HepG2 (cell line): ENCODE measurements around the gene CLEC11A. TPM values are rescaled to one million over a fixed set of nuclear protein-coding genes. Genes with fewer than 3 reads are reported as not detected.

Experiments
- ATAC-seq: fragments of 200-7000 bp; cut with Tn5 transposase; 3 replicates; pipeline ENCODE4 v1.9.1; 2020; ENCODE audit warnings: mild to moderate bottlenecking, moderate library complexity
- BruUV-seq: library from RNA; stranded (reverse); fragments of 400-500 nt; replicated peaks from 2 replicates; lab custom pipeline; 2021; lab: Mats Ljungman, UMichigan
- CTCF ChIA-PET: fragments of 300-600 bp; formaldehyde crosslinking; extraction: SDS; loops from one replicate; lab custom pipeline; 2021; ENCODE audit warnings: low total read pairs, inconsistent platforms, low intra/inter-chr PET ratio; lab: Yijun Ruan, JAX
- POLR2A ChIA-PET: fragments of 350-600 bp; sonication (Branson Sonifier 250); formaldehyde crosslinking; loops from one replicate; lab custom pipeline; 2020; ENCODE audit warnings: antibody characterized with exemption, inconsistent platforms; lab: Yijun Ruan, JAX
- DNase-seq: peaks from one replicate; pipeline ENCODE4 v3.0.0-alpha.2; 2015; ENCODE audit warnings: low spot score
- FAIRE-seq: peaks from 3 replicates; lab custom pipeline; 2011; peaks lifted over from hg19 to GRCh38; lab: Jason Lieb, UNC
- H2AFZ ChIP-seq: one replicate; pipeline ENCODE4 v1.6.1; 2011; ENCODE audit warnings: low read length, inconsistent platforms
- H3K27ac ChIP-seq: fragments of 300-600 bp; 3 replicates; pipeline ENCODE4 v1.8.0; 2011; ENCODE audit warnings: mixed run types, mild to moderate bottlenecking, mixed read lengths, low read length, inconsistent platforms; ENCODE audit not compliant: insufficient read depth; ENCODE audit errors: extremely low read length
- H3K27me3 ChIP-seq, 2 experiments: fragments of 200-600 bp in 1 of 2; 2 replicates in 1 of 2; 3 replicates in 1 of 2; pipeline versions ENCODE4 v1.6.0 to v1.8.0; 2011; ENCODE audit warnings: low read length in 2 of 2, mild to moderate bottlenecking in 2 of 2, moderate library complexity in 2 of 2, inconsistent platforms in 1 of 2; ENCODE audit not compliant: insufficient read depth in 2 of 2, control insufficient read depth in 1 of 2
- H3K36me3 ChIP-seq, 2 experiments: fragments of 200-600 bp in 1 of 2; replicated peaks in 1 of 2; 2 replicates in 1 of 2; 3 replicates in 1 of 2; pipeline versions ENCODE4 v1.5.1 to v1.8.0; 2011; ENCODE audit warnings: low read length in 2 of 2, inconsistent platforms in 1 of 2; ENCODE audit not compliant: insufficient read depth in 2 of 2, control insufficient read depth in 1 of 2
- H3K4me1 ChIP-seq: 2 replicates; pipeline ENCODE4 v1.5.1; 2012; ENCODE audit warnings: low read length, inconsistent platforms; ENCODE audit not compliant: insufficient read depth
- H3K4me2 ChIP-seq: 2 replicates; pipeline ENCODE4 v1.6.0; 2011; ENCODE audit warnings: low read depth, low read length, inconsistent platforms
- H3K4me3 ChIP-seq, 3 experiments: fragments of 200-600 bp in 1 of 3; sonication (generic), shearing (Covaris generic) in 1 of 3; replicated peaks in 1 of 3; 2 replicates each; pipeline ENCODE4 v1.5.1; 2011 to 2016; ENCODE audit warnings: low read length in 3 of 3, inconsistent platforms in 2 of 3, low read depth in 2 of 3, mild to moderate bottlenecking in 2 of 3, control low read depth in 1 of 3, mixed read lengths in 1 of 3; ENCODE audit not compliant: insufficient read depth in 1 of 3
- H3K79me2 ChIP-seq: one replicate; pipeline ENCODE4 v1.6.1; 2011; ENCODE audit warnings: low read length, inconsistent platforms; ENCODE audit not compliant: insufficient read depth
- H3K9ac ChIP-seq: 2 replicates; pipeline ENCODE4 v1.6.0; 2011; ENCODE audit warnings: mild to moderate bottlenecking, low read depth, low read length, inconsistent platforms; ENCODE audit not compliant: insufficient read depth
- H3K9me3 ChIP-seq: 2 replicates; pipeline ENCODE4 v1.5.1; 2012; ENCODE audit warnings: mild to moderate bottlenecking, low read length
- H4K20me1 ChIP-seq: 2 replicates; pipeline ENCODE4 v1.6.0; 2011; ENCODE audit warnings: inconsistent platforms, mild to moderate bottlenecking, low read length, moderate library complexity; ENCODE audit not compliant: insufficient read depth
- HES4 ChIP-seq: sonication (generic); formaldehyde crosslinking; IDR thresholded peaks from 2 replicates; pipeline ENCODE4 v1.9.0; 2021; ENCODE audit warnings: mild to moderate bottlenecking, missing genetic modification reagents, borderline replicate concordance
- ISX ChIP-seq: sonication (generic); formaldehyde crosslinking; conservative IDR thresholded peaks from 2 replicates; pipeline ENCODE4 v1.5.0; 2020; ENCODE audit warnings: missing genetic modification reagents
- JDP2 ChIP-seq: sonication (generic); formaldehyde crosslinking; IDR thresholded peaks from 2 replicates; pipeline ENCODE4 v1.8.1; 2022; ENCODE audit warnings: missing genetic modification reagents, borderline replicate concordance
- KLF9 ChIP-seq: IDR thresholded peaks from 2 replicates; pipeline ENCODE4 v1.6.1; 2016; ENCODE audit warnings: low read depth
- MAFK ChIP-seq, 2 experiments: IDR thresholded peaks in 1 of 2; conservative IDR thresholded peaks in 1 of 2; 2 replicates each; pipeline ENCODE4 v1.6.1; 2011; ENCODE audit warnings: improper control_type of control experiment in 2 of 2, low read length in 2 of 2
- MYC ChIP-seq: sonication (generic); formaldehyde crosslinking; IDR thresholded peaks from 2 replicates; pipeline ENCODE4 v1.9.0; 2021; ENCODE audit warnings: missing genetic modification reagents, borderline replicate concordance
- PAF1 ChIP-seq: IDR thresholded peaks from 2 replicates; pipeline ENCODE4 v1.6.1; 2016; ENCODE audit warnings: missing genetic modification reagents, missing compliant biosample characterization
- POLR2AphosphoS2 ChIP-seq: IDR thresholded peaks from 2 replicates; pipeline ENCODE4 v1.6.1; 2011; ENCODE audit warnings: low read depth, low read length, improper control_type of control experiment
- ZNF205 ChIP-seq: IDR thresholded peaks from 2 replicates; pipeline ENCODE4 v1.6.1; 2018; ENCODE audit warnings: missing biosample characterization, missing genetic modification reagents
- ZNF24 ChIP-seq: fragments of 450-650 bp; IDR thresholded peaks from 2 replicates; pipeline ENCODE4 v1.6.1; 2017; ENCODE audit warnings: antibody characterized with exemption, mild to moderate bottlenecking
- ZNF501 ChIP-seq: sonication (generic); formaldehyde crosslinking; IDR thresholded peaks from 2 replicates; pipeline ENCODE4 v1.5.1; 2020; ENCODE audit warnings: mild to moderate bottlenecking, moderate library complexity, missing genetic modification reagents
- ZNF589 ChIP-seq: sonication (generic); formaldehyde crosslinking; conservative IDR thresholded peaks from 2 replicates; pipeline ENCODE4 v1.8.0; 2022; ENCODE audit warnings: mild to moderate bottlenecking, moderate library complexity, missing genetic modification reagents
- ZNF652 ChIP-seq: IDR thresholded peaks from 2 replicates; pipeline ENCODE4 v1.6.1; 2016; ENCODE audit warnings: low read depth, borderline replicate concordance
- ZNF768 ChIP-seq: sonication (generic); formaldehyde crosslinking; IDR thresholded peaks from 2 replicates; pipeline ENCODE4 v1.4.0; 2020; ENCODE audit warnings: missing genetic modification reagents
- ZNF770 ChIP-seq: sonication (generic); formaldehyde crosslinking; IDR thresholded peaks from 2 replicates; pipeline ENCODE4 v1.5.0; 2020; ENCODE audit warnings: mild to moderate bottlenecking, missing genetic modification reagents
- ZNF780A ChIP-seq: sonication (generic); formaldehyde crosslinking; IDR thresholded peaks from 2 replicates; pipeline ENCODE4 v1.8.0; 2022; ENCODE audit warnings: mild to moderate bottlenecking, missing genetic modification reagents, moderate library complexity
- ZNF781 ChIP-seq: sonication (generic); formaldehyde crosslinking; IDR thresholded peaks from 2 replicates; pipeline ENCODE4 v1.5.1; 2020; ENCODE audit warnings: borderline replicate concordance, mild to moderate bottlenecking, missing genetic modification reagents; ENCODE audit errors: not compliant biosample characterization
- WGBS: methylation state at CpG from one replicate; pipeline ENCODE4 v1.1.6; 2017; ENCODE audit warnings: low lambda C conversion rate; 5-methylcytosine and 5-hydroxymethylcytosine counted together
- in situ Hi-C: cut with HindIII; loops from 2 replicates; pipeline ENCODE4 v1.10.0; 2017; ENCODE audit warnings: low pct_unique_long_range_greater_than_20kb; ENCODE audit not compliant: extremely low pct_ligation_motif_present
- intact Hi-C: fragments of 100-400 bp; cut with micrococcal nuclease; formaldehyde crosslinking; loops from one replicate; pipeline ENCODE4 v1.10.0; 2022; ENCODE audit not compliant: unreplicated experiment
- polyA plus RNA-seq, 8 experiments: library from polyadenylated mRNA; depleted of rRNA in 3 of 8; stranded (reverse) in 7 of 8; unstranded in 1 of 8; fragments of >200 nt; fragmentation: Illumina TruSeq in 4 of 8; extraction: Trizol in 4 of 8; gene quantifications; 2 replicates each; pipeline versions ENCODE4 v1.2.1 to v1.2.3, GENCODE V29; 2011 to 2016; ENCODE audit warnings: low read depth in 4 of 8, missing spikeins in 1 of 8, mixed read lengths in 1 of 8; ENCODE audit not compliant: insufficient read depth in 1 of 8
- total RNA-seq, 5 experiments: library from RNA; depleted of rRNA; stranded (reverse); fragments of >200 nt; fragmentation: Illumina TruSeq; extraction: Trizol; gene quantifications; 2 replicates each; pipeline ENCODE4 v1.2.3, GENCODE V29; 2016; ENCODE audit warnings: low read depth in 1 of 5

The CLEC11A gene
- total and polyA plus RNA-seq, 2 of the 13 experiments (the other 11 are each of a cell fraction or from before 2014, with no cell fraction given) = not detected

- no peak overlapping the region for H3K9ac ChIP-seq
- no peak overlapping the region for H3K4me2 ChIP-seq
- no TSS peak for BruUV-seq
- no peak for DNase-seq
- no peak overlapping the region for H3K4me3 ChIP-seq
- no peak overlapping the region for H3K27ac ChIP-seq
- no peaks in the 10 kb centered on the region for H3K9me3 ChIP-seq
- in situ Hi-C loops (no loop called here), intact Hi-C loops (no loop called here)
- FAIRE-seq = no peak
- H3K79me2 ChIP-seq = no peaks in the 10 kb centered on the region
- TF ChIP-seq ZNF652 (CRISPR knock-in tag) (no peak), KLF9 (CRISPR knock-in tag) (no peak), JDP2 (CRISPR knock-in tag) (no peak), MAFK (conservative IDR thresholded peaks at IDR 0.05 in 1 of 2, IDR thresholded peaks at IDR 0.05 in 1 of 2; ENCODE audit: low read length in 2 of 2) (no peak), ZNF589 (CRISPR knock-in tag) (no peak), ZNF24 (no peak), POLR2AphosphoS2 (no peak), ZNF205 (CRISPR knock-in tag) (no peak), ZNF768 (CRISPR knock-in tag) (no peak), HES4 (no peak), ZNF501 (CRISPR knock-in tag) (no peak), ZNF780A (CRISPR knock-in tag) (no peak), MYC (CRISPR knock-in tag) (no peak), ISX (CRISPR knock-in tag) (no peak), ZNF770 (no peak), ZNF781 (CRISPR knock-in tag) (no peak), PAF1 (CRISPR knock-in tag) (no peak)
- no peak for ATAC-seq
- no peaks in the 10 kb centered on the region for H3K4me1 ChIP-seq
- ChIA-PET CTCF (no interaction called here), POLR2A (no interaction called here)
- no peaks in the 10 kb centered on the region for H4K20me1 ChIP-seq
- 38% methylated on average over 4 of the region's 11 CpGs for WGBS
- H3K27me3 ChIP-seq = peaks cover 7 to 32% of the 10 kb centered on the region in 2 experiments; a peak in 4 of 5 replicates
- no peaks in the 10 kb centered on the region for H3K36me3 ChIP-seq
- H2AFZ ChIP-seq = no peak overlapping the region
Measured at GRCh38 chr19:50711196-50711595, 12.0 kb upstream of the CLEC11A start.
